ENCODE results near the gene AMHR2.

DNA sequence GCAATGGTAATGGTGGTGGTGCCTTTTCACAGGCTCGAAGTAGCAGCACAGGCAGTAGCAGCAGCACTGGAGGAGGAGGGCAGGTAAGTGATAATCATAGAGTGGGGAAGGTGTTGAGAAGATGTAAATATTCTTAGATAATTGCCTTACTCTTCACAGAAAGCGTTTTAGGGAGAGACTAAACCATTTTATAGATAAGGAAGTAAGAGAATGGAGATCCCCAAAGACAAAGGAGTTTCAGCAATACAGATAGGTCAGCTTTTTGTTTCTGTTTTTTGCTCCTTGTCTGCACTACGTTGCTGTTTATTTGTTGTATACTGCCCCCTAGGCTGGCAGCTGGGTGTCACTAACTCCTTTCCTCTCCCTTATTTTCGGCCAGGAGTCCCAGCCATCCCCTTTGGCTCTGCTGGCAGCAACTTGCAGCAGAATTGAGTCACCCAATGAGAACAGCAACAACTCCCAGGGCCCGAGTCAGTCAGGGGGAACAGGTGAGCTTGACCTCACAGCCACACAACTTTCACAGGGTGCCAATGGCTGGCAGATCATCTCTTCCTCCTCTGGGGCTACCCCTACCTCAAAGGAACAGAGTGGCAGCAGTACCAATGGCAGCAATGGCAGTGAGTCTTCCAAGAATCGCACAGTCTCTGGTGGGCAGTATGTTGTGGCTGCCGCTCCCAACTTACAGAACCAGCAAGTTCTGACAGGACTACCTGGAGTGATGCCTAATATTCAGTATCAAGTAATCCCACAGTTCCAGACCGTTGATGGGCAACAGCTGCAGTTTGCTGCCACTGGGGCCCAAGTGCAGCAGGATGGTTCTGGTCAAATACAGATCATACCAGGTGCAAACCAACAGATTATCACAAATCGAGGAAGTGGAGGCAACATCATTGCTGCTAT is 41.7 kb upstream of the AMHR2 start:
- TF ChIP-seq, protein P1, sequence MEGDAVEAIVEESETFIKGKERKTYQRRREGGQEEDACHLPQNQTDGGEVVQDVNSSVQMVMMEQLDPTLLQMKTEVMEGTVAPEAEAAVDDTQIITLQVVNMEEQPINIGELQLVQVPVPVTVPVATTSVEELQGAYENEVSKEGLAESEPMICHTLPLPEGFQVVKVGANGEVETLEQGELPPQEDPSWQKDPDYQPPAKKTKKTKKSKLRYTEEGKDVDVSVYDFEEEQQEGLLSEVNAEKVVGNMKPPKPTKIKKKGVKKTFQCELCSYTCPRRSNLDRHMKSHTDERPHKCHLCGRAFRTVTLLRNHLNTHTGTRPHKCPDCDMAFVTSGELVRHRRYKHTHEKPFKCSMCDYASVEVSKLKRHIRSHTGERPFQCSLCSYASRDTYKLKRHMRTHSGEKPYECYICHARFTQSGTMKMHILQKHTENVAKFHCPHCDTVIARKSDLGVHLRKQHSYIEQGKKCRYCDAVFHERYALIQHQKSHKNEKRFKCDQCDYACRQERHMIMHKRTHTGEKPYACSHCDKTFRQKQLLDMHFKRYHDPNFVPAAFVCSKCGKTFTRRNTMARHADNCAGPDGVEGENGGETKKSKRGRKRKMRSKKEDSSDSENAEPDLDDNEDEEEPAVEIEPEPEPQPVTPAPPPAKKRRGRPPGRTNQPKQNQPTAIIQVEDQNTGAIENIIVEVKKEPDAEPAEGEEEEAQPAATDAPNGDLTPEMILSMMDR (IDR thresholded peaks at IDR 0.05) = peak; percentile 45
- TF ChIP-seq EZH2 (IDR thresholded peaks at IDR 0.05; ENCODE audit: borderline replicate concordance, insufficient read depth, low read depth, low read length, poor library complexity, severe bottlenecking) = no peak
